Hepatic stellate cell (primary cell): Measurements from ENCODE around the gene ATP6V0C.

ENCODE experiments used
- DNase-seq: peaks from one replicate; pipeline ENCODE4 v3.0.0; 2011; ENCODE audit warnings: low spot score

The ATP6V0C gene

GRCh38 chr16:2513405-2514332 lies at the start of gene ATP6V0C:
Gene ATP6V0C (plus strand): TSS chr16:2513952. CDS start chr16:2514104, 152 bp downstream.
- DNase-seq = peak; percentile 91

DNA sequence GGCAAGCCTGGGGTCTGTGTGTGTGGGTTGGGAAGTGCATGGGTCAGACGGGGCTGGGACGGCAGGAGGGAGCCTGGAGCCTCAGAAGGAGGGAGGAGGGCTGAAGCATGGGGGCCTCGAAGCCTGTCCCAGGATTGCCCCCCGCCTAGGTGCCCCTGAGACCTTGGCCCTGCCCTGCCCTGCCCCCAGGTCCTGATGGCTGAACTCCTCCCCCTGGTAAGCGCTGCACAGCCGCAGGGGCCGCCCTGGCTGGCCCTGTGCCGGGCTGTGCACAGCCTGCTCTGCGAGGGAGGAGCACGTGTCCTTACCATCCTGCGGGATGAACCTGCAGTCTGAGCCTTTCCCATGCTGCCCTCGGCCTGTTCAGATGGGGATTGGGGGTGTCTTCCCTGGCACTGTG lies 49.4 kb upstream of the ATP6V0C start:
- DNase-seq = no peak

DNA sequence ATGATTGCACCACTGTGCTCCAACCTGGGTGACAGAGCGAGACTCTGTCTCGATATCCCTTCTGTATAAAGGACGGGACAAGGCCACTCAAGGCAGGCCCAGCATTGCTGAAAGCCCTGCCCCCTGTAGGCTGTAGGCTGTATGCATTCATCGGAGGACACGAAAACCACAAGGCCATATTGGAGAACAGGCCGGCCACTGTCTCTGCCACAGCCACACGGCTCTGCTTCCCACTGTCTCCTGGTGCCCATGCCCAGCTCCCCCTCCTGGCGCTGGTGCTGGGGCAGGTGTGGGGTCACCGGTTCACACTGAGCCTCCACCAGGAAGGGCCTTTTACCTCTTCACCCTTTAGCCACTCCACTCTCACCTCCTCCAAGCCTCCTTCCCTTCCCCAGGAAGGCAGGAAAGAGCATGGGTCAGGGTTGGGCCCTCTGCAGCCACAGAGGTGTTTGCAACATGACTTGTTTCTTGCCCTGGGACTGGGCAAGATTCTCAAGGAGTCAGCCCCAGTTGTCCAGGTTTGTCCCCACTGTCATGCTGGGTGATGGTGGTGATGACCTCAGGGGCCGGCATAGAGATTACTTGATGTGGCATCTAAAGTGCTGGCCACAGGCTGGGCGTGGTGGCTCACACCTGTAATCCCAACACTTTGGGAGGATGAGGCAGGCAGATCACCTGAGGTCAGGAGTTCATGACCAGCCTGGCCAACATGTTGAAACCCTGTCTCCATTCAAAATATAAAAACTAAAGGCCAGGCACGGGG lies 47.9 kb upstream of the ATP6V0C start:
- DNase-seq = no peak

DNA sequence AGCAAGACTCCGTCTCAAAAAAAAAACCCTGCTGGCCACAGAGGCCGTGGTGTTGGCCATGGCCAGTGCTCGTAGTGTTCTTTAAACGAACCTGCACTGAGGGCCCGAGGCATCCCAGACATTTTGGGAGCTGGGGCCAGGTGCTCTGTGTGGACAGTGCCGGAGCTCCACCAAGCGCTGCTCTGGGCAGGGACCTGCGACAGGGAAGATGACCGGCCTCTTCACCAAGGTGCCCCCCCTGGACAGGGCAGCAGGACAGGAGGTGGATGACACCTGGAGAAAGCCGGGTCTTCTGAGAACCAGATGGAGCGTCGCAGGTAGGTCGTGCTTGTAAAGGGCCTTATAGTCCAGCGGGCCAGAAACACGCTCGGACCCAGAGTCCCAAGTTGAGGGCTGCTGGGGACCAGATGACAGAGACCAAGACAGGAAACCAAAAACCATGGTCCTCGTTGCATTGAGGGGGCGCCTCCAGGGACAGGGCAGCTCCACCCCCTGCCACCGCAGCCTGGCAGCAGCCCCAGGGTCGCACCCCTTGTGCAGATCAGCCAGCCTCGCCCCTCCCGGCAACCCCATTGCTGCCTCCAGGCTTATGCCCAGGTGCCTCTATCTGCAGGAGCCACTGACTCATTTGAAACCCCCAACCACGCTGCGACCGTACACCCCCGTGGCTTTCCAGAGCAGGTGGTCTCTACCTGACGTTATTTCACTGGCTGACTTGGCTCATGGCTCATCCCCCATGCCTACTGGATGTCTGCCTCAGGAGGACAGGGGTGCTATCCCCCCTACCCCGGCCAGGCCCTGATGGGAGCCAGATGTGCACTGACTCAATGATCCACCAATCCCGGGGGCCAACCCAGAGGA lies 46.9 kb upstream of the ATP6V0C start:
- DNase-seq = no peak

DNA sequence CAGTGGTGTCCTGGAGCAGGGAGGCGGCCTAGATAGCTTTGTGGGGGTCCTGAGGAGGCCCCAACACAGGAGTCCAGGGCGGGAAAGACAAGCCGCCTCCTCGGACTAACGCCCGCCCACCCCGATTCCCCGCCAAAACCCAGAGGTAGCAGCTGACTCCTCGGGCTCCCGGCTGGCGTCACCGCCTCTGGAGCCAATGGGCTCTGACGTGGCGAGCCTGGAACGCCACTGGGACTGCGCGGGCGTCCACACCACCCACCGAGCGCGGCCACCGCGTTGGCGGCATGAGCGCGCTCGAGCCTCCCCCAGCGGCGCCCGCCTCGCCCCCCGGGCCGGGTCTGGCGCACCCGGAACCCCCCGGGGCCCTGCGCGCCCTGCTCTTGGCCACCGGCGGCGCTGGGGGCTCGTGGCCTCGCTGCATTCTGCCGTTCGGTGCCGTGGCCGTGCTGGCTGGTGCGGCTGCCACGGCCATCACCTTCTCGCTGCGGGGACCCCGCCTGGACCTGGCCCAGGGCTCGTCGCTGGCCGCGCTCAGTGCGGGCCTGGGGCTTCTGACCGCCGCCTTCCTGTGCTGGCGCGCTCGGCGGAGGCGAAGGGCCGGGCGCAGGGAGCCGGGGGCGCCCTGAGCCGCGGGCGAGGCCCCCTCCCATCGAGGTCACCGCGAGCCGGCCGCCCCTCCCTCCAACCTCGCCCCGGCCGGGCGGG lies 46.1 kb upstream of the ATP6V0C start:
- peak; percentile 93 for DNase-seq

- DNase-seq = peak; percentile 53
Measured at GRCh38 chr16:2468233-2468724, 45.5 kb upstream of the ATP6V0C start.

DNA sequence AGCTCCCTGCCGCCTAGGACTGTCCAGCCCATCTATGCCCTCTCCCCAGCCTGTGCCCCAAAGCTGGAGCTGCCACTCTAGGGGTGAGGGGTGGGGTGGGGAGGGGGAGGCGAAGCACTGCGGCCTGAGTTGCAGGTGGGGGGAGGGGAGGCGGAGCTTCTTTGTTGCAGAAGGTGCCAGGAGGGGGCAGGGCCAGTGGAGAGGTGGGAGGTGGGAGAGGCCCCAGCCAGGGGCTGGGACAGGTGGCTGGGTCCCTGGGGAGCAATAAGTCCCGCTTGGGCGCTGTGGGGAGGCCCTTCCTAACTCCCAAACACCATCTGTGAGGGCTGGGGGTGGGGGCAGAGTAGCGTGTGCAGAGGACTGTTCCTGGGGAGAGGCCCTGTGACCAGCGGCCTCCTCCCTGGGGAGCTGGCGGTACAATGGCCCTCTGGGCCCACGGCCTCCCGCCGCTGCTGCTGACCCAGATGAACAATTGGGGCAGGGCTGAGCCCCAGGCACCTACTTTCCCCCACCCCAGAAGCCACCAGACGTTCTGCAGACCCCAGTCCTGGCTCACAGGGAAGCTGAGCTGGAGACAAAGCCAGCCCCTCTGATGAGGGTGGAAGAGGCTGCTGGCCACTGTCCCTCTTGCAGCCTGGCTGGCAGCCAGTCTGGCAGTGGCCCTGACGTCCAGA lies 44.9 kb upstream of the ATP6V0C start:
- DNase-seq = peak; percentile 55

DNA sequence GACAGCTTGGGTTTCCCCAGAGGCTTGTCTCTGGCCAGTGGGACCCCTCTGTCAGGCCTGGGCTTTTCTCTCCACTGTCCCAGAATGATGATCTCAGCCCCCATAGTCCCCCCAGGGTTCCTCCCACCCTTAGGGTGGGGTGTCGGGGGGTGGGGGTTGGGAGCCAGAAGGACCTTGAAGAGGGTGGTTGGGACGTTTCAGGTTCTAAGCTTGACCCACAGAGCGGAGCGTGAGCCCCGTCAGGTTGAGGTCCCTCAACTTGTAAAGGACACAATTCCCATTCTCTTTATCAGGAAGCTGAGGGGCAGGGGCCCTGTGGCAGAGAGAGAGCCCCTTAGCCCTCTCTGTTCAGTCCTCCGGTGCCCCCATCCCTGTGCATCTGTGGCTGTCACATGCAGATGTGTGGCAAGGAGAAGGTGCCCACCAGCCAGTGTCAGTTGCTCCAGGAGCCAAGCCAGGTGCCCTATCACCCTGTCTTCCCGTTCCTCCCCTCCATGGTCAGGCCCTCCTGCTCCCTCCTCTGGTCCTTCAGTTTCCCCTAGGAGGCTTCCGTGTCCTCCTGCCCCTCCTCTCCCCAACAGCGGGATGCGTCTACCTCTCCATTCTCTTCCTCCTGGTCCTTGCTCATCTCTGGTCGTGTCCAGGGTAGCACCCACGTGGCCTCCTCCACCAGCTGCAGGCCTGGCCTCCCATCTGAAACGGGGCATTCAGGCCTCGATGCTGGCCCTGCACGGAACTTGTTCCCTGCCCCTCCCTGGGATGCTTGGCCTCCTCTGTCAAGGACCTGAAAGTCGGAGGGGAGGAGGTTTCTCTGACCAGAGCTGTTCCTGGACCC lies 44.1 kb upstream of the ATP6V0C start:
- DNase-seq = no peak

DNA sequence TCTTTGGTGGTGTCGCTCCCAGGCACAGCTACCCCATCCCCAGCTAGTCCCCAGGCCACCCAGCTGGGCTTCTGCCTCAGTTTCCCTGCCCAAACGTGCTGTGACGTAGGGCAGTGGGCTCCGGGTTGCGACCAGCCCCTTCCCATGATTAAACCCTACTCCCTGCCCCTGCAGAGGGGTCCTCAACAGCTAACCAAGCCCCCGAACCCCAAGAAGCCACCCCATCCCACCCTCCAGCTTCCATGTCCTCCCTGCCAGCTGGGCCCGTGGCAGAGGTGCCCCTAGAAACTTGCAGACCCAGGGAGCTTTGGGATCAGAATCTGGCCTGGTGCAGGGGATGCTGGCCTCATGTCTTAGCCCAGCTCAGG lies 43.5 kb upstream of the ATP6V0C start:
- DNase-seq = no peak

DNA sequence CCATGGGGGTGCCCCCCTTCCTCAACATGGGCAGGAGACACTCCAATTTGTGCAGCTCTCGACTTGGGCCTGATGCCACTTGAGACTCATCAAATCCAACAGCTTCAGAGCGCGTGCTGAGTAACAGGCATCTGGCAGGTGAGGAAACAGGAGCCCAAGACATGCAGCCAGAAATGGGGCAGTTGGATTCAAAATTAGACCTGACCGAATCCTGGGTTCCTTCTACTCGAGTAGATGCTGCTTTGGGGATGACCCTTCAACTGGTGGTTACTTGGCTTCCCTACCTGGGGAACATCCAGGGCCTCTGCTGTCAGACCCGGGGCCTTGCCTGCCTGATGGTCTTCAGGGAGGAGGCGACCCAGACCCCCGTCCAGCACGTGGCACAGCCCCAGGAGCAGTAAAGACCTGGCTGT lies 43.1 kb upstream of the ATP6V0C start:
- DNase-seq = no peak

DNA sequence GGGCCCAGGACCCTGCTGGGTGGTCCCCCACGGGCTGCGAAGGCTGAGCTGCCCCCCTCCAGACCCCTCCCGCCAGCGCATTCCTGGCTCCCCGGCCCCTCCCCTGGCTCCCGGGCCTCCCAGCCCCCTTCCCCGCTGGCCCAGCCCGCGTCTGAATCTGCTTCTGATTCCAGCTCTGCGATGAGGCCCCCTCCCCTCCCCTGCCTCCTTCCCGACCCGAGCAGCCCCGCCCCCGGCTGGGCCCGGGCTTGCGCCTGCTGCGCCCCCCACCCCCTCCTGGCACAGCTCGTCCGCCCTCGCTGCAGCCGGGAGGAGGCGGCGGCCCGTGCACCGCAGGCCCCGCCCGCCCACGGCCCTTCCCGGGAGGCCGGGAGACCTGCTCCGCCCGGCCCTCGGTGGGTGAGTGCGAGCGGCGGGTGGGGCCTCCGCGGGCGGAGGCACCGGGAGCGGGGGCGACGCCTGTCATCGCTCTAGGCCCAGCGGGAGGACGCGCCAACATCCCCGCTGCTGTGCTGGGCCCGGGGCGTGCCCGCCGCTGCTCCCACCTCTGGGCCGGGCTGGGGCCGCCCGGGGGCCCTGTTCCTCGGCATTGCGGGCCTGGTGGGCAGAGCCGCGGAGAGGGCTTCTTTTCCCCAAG lies 42.6 kb upstream of the ATP6V0C start, which contains the start of gene NTN3:
Gene NTN3 (plus strand): TSS at position 282 of the 637 bp plus-strand sequence. CDS start 405 bp downstream, outside the sequence.
- peak; percentile 52 for DNase-seq

- no peak for DNase-seq
Measured at GRCh38 chr16:2471653-2472487, 41.9 kb upstream of the ATP6V0C start.

- no peak for DNase-seq
Measured at GRCh38 chr16:2472488-2472864, 41.3 kb upstream of the ATP6V0C start.

DNA sequence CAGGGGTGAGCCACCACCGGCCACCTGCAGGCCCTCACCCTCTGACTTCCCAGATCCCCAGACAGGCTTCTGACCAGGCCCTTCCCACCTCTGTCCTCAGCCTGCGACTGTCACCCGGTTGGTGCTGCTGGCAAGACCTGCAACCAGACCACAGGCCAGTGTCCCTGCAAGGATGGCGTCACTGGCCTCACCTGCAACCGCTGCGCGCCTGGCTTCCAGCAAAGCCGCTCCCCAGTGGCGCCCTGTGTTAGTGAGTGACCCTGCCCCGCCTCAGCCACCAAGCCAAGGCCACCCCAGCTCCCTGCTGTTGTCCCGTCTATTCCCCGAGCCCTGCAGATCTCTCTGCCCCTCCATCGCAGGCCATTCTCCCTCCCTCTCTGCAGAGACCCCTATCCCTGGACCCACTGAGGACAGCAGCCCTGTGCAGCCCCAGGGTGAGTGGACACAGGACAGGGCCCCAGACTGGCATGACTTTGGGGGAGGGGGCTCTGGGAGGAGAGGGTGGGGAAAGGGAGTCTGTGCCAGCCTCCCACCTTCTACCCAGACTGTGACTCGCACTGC lies 40.8 kb upstream of the ATP6V0C start:
- no peak for DNase-seq

DNA sequence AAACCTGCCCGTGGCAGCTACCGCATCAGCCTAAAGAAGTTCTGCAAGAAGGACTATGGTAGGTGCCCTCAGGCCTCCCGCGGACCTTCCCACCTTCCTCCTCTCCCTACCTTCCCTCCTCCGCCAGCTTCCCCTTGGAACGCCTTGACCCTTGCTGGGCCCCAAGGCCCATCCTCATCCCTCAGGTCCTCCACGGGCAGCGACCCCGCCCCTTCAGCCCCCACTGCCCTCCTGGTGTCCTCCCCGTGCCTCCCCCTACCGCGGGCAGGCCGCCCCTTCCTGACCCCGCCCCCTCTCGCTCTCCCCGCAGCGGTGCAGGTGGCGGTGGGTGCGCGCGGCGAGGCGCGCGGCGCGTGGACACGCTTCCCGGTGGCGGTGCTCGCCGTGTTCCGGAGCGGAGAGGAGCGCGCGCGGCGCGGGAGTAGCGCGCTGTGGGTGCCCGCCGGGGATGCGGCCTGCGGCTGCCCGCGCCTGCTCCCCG lies 40.3 kb upstream of the ATP6V0C start:
- no peak for DNase-seq

DNA sequence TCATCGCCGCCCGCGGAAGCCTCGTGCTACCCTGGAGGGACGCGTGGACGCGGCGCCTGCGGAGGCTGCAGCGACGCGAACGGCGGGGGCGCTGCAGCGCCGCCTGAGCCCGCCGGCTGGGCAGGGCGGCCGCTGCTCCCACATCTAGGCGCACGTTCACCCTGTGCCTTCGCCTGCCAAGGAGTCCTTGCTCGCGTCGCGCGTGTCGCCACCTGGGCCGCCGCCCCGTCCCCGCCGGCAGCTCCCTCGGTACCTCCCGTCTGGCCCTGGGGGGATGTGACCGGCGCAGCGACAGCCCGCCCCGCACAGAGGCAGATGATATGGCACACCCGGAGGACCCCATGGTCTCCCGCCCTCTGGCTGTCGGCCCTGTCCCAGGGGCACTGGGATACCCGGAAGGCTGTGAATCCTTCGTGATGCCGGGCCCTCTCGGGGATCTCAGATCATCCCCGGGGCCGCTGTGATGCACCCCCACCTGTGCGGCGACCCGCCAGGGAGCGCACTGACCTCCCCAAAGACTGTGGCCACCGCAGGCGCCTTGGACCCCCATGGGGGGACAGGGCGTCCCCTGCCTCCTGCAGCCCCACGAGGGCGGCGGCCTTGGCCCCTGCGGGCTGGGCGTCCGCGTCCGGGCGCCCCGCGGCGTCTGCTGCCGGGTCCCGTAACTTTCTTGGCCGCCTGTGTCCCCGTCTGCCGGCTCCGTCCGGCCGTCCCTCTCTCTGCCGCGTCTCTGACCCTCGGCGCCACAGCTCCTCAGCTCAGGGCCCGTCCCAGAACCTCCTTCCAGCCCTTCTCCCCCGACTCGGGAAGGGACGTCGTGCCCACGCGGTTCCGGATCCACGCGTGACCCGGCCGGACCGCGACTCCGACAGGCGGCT lies 39.5 kb upstream of the ATP6V0C start:
- DNase-seq = peak; percentile 79

- DNase-seq = peak; percentile 100
Measured at GRCh38 chr16:2474877-2475412, 38.8 kb upstream of the ATP6V0C start, which contains the start of gene TBC1D24. Gene TBC1D24 (plus strand): TSS chr16:2475127. CDS start chr16:2496149, 21,022 bp downstream.
